ENCODE measurements around the gene TMC6. TPM values are rescaled to one million over a fixed set of nuclear protein-coding genes. Genes with fewer than 3 reads are reported as not detected.

Gene TMC6
- total and polyA plus RNA-seq, 4 donors: 7.7 to 61.9 (median 13.3) TPM

GRCh38 chr17:78110363-78111015 is 18.1 kb downstream of the TMC6 start (continued):
- no peak for TF ChIP-seq ZBTB33 (IDR thresholded peaks at IDR 0.05)
- TF ChIP-seq GABPA (IDR thresholded peaks at IDR 0.05 in 1 of 2, conservative IDR thresholded peaks at IDR 0.05 in 1 of 2): no peak
- no peak for TF ChIP-seq YY1 (IDR thresholded peaks at IDR 0.05)
- no peak for TF ChIP-seq RXRA (IDR thresholded peaks at IDR 0.05)

GRCh38 chr17:78109489-78109761 is 19.1 kb downstream of the TMC6 start:
- no peak for DNase-seq (ENCODE audit: low spot score)
- WGBS: 95% methylated on average over 9 of the region's 9 CpGs
- no peak for TF ChIP-seq HNF4A (conservative IDR thresholded peaks at IDR 0.05)
- Histone ChIP-seq H3K4me1 (ENCODE audit: control insufficient read depth in 4 of 4, insufficient read depth in 4 of 4, low read length in 3 of 4) (peaks cover 0 to 4% (median 2%) of the 10 kb centered on the region in 4 donors), H3K27ac (ENCODE audit: low read depth in 1 of 2, low read length in 2 of 2) (no peak overlapping the region), H3K9me3 (ENCODE audit: control insufficient read depth in 4 of 4, low read length in 3 of 4) (no peaks in the 10 kb centered on the region), H3K36me3 (ENCODE audit: control insufficient read depth in 4 of 4, insufficient read depth in 3 of 4, low read depth in 1 of 4, low read length in 3 of 4) (peaks cover 0 to 10% (median 2%) of the 10 kb centered on the region in 4 donors), H3K4me3 (ENCODE audit: low read depth in 1 of 3, low read length in 3 of 3) (no peak overlapping the region), H3K9ac (ENCODE audit: low read depth in 1 of 2, low read length in 2 of 2) (no peak overlapping the region), H3K27me3 (ENCODE audit: control insufficient read depth in 4 of 4, insufficient read depth in 4 of 4, low read length in 3 of 4) (no peaks in the 10 kb centered on the region)

- Histone ChIP-seq H3K36me3 (ENCODE audit: control insufficient read depth in 4 of 4, insufficient read depth in 3 of 4, low read depth in 1 of 4, low read length in 3 of 4) (peaks cover 2 to 15% (median 5%) of the 10 kb centered on the region in 4 donors), H3K4me1 (ENCODE audit: control insufficient read depth in 4 of 4, insufficient read depth in 4 of 4, low read length in 3 of 4) (peaks cover 0 to 4% (median 2%) of the 10 kb centered on the region in 4 donors), H3K9ac (ENCODE audit: low read depth in 1 of 2, low read length in 2 of 2) (no peak overlapping the region), H3K9me3 (ENCODE audit: control insufficient read depth in 4 of 4, low read length in 3 of 4) (no peaks in the 10 kb centered on the region), H3K27ac (ENCODE audit: low read depth in 1 of 2, low read length in 2 of 2) (no peak overlapping the region), H3K4me3 (ENCODE audit: low read depth in 1 of 3, low read length in 3 of 3) (no peak overlapping the region), H3K27me3 (ENCODE audit: control insufficient read depth in 4 of 4, insufficient read depth in 4 of 4, low read length in 3 of 4) (no peaks in the 10 kb centered on the region)
- TF ChIP-seq GABPA (IDR thresholded peaks at IDR 0.05 in 1 of 2, conservative IDR thresholded peaks at IDR 0.05 in 1 of 2) (no peak), EGR1 (IDR thresholded peaks at IDR 0.05; ENCODE audit: low read depth in 2 of 2) (no peak), HNF4A (conservative IDR thresholded peaks at IDR 0.05) (no peak), NR2F2 (IDR thresholded peaks at IDR 0.05) (no peak), JUND (IDR thresholded peaks at IDR 0.05) (no peak), YY1 (IDR thresholded peaks at IDR 0.05) (no peak), TAF1 (conservative IDR thresholded peaks at IDR 0.05) (no peak), ATF3 (IDR thresholded peaks at IDR 0.05) (no peak), MAX (IDR thresholded peaks at IDR 0.05) (no peak), HNF4G (IDR thresholded peaks at IDR 0.05) (no peak), RXRA (IDR thresholded peaks at IDR 0.05) (no peak), SP1 (IDR thresholded peaks at IDR 0.05) (no peak)
- no peak for DNase-seq (ENCODE audit: low spot score)
- 74% methylated on average over 18 of the region's 18 CpGs for whole genome bisulfite sequencing
These were observed 19.6 kb downstream of the TMC6 start for GRCh38 chr17:78108726-78109488.
